GM12878 (cell line): ENCODE measurements around the gene SETBP1. TPM values are rescaled to one million over a fixed set of nuclear protein-coding genes. Genes with fewer than 3 reads are reported as not detected.

Source experiments
- ATAC-seq: fragments of 200-7000 bp; cut with Tn5 transposase; 3 replicates; pipeline ENCODE4 v1.9.1; 2020; ENCODE audit warnings: mild to moderate bottlenecking, moderate library complexity
- BruUV-seq: library from RNA; stranded (reverse); fragments of 400-500 nt; replicated peaks from 2 replicates; lab custom pipeline; 2021; lab: Mats Ljungman, UMichigan
- CTCF ChIA-PET: fragments of 300-600 bp; sonication (Branson Sonifier 250); formaldehyde crosslinking; extraction: SDS; loops from one replicate; lab custom pipeline; 2021; ENCODE audit warnings: inconsistent platforms; lab: Yijun Ruan, JAX
- POLR2A ChIA-PET: fragments of 350-600 bp; formaldehyde crosslinking; extraction: SDS; loops from one replicate; lab custom pipeline; 2021; ENCODE audit warnings: inconsistent platforms; lab: Charles Lee
- RAD21 ChIA-PET: fragments of 300-600 bp; sonication (Branson Sonifier 250); formaldehyde crosslinking; loops from one replicate; lab custom pipeline; 2023; ENCODE audit warnings: antibody characterized with exemption; ENCODE audit not compliant: unreplicated experiment; lab: Charles Lee
- SMC1A ChIA-PET: fragments of 300-600 bp; sonication (Branson Sonifier 250); formaldehyde crosslinking; loops from one replicate; lab custom pipeline; 2023; ENCODE audit not compliant: unreplicated experiment, uncharacterized antibody; lab: Charles Lee
- DNase-seq: peaks from one replicate; pipeline ENCODE4 v3.0.0-alpha.2; 2011; ENCODE audit warnings: low read depth, low spot score
- FAIRE-seq: peaks from 3 replicates; lab custom pipeline; 2011; peaks lifted over from hg19 to GRCh38; lab: Jason Lieb, UNC
- H2AFZ ChIP-seq: 2 replicates; pipeline ENCODE4 v1.6.0; 2011; ENCODE audit warnings: low read depth, low read length, control low read depth; ENCODE audit not compliant: control insufficient read depth
- H3K27ac ChIP-seq: 2 replicates; pipeline ENCODE4 v1.5.1; 2011; ENCODE audit warnings: control low read depth; ENCODE audit not compliant: control insufficient read depth, insufficient read depth
- H3K27me3 ChIP-seq, 2 experiments: replicated peaks in 1 of 2; 2 replicates each; pipeline versions ENCODE4 v1.6.0 to v1.6.1; 2011; ENCODE audit warnings: low read length in 1 of 2; ENCODE audit not compliant: control insufficient read depth in 2 of 2, insufficient read depth in 2 of 2
- H3K36me3 ChIP-seq, 2 experiments: 2 replicates each; pipeline ENCODE4 v1.5.1; 2011; ENCODE audit warnings: low read length in 1 of 2; ENCODE audit not compliant: control insufficient read depth in 2 of 2, insufficient read depth in 2 of 2
- H3K4me1 ChIP-seq: 2 replicates; pipeline ENCODE4 v1.6.1; 2011; ENCODE audit warnings: mild to moderate bottlenecking, low read length, moderate library complexity, mixed read lengths; ENCODE audit not compliant: control insufficient read depth, insufficient read depth
- H3K4me2 ChIP-seq: 2 replicates; pipeline ENCODE4 v1.6.0; 2011; ENCODE audit warnings: control low read depth; ENCODE audit not compliant: control insufficient read depth, insufficient read depth
- H3K4me3 ChIP-seq: fragments of 200-600 bp; sonication (generic); 2 replicates; pipeline ENCODE4 v1.5.1; 2016
- H3K79me2 ChIP-seq: 2 replicates; pipeline ENCODE4 v1.6.0; 2011; ENCODE audit warnings: low read length; ENCODE audit not compliant: control insufficient read depth, insufficient read depth
- H3K9ac ChIP-seq: 2 replicates; pipeline ENCODE4 v1.8.0; 2011; ENCODE audit warnings: low read length, control low read depth, mixed read lengths; ENCODE audit not compliant: control insufficient read depth, insufficient read depth
- H3K9me3 ChIP-seq: replicated peaks from 3 replicates; pipeline ENCODE4 v1.5.1; 2011; ENCODE audit warnings: mild to moderate bottlenecking, low read length; ENCODE audit not compliant: control insufficient read depth, insufficient read depth
- H4K20me1 ChIP-seq: 2 replicates; pipeline ENCODE4 v1.6.0; 2011; ENCODE audit not compliant: control insufficient read depth, insufficient read depth
- ATF7 ChIP-seq: fragments of 450-650 bp; IDR thresholded peaks from 2 replicates; pipeline ENCODE4 v1.6.1; 2016; ENCODE audit warnings: low read depth, mild to moderate bottlenecking
- CBX3 ChIP-seq: fragments of 200-600 bp; sonication (generic); IDR thresholded peaks from 2 replicates; pipeline ENCODE4 v1.6.1; 2016; ENCODE audit warnings: low read depth, borderline replicate concordance
- IKZF1 ChIP-seq: fragments of 450-650 bp; conservative IDR thresholded peaks from 2 replicates; pipeline ENCODE4 v1.6.1; 2017; ENCODE audit warnings: antibody characterized with exemption, mild to moderate bottlenecking
- IRF4 ChIP-seq: IDR thresholded peaks from 2 replicates; pipeline ENCODE4 v1.6.1; 2011; ENCODE audit warnings: low read depth, low read length
- KDM1A ChIP-seq: fragments of 200-600 bp; sonication (generic); IDR thresholded peaks from 2 replicates; pipeline ENCODE4 v1.6.1; 2016; ENCODE audit warnings: borderline replicate concordance
- MEF2A ChIP-seq: IDR thresholded peaks from 2 replicates; pipeline ENCODE4 v1.6.1; 2011; ENCODE audit warnings: low read depth, mild to moderate bottlenecking, low read length, moderate library complexity; ENCODE audit not compliant: insufficient read depth
- NFIC ChIP-seq: IDR thresholded peaks from 2 replicates; pipeline ENCODE4 v1.6.1; 2012; ENCODE audit warnings: low read depth, mild to moderate bottlenecking, inconsistent platforms, low read length, moderate library complexity
- PAX8 ChIP-seq: fragments of 450-650 bp; IDR thresholded peaks from 2 replicates; pipeline ENCODE4 v1.6.1; 2017; ENCODE audit warnings: mild to moderate bottlenecking, moderate library complexity
- PRDM15 ChIP-seq: fragments of 450-650 bp; formaldehyde crosslinking; IDR thresholded peaks from 2 replicates; pipeline ENCODE4 v1.4.0; 2020; ENCODE audit warnings: mild to moderate bottlenecking, moderate library complexity
- TCF7 ChIP-seq: IDR thresholded peaks from 2 replicates; pipeline ENCODE4 v1.6.1; 2014; ENCODE audit warnings: antibody characterized with exemption, borderline replicate concordance
- WGBS: methylation state at CpG from one replicate; pipeline ENCODE4 v1.1.6; 2016; ENCODE audit warnings: low lambda C conversion rate; ENCODE audit not compliant: insufficient replicate concordance, insufficient coverage; ENCODE audit errors: missing lambda C conversion rate; 5-methylcytosine and 5-hydroxymethylcytosine counted together
- in situ Hi-C: fragments of 300-500 bp; cut with MboI; formaldehyde crosslinking; loops from 9 replicates; pipeline ENCODE4 v1.14.3; 2018; ENCODE audit warnings: mixed read lengths
- intact Hi-C: fragments of 100-400 bp; cut with micrococcal nuclease; formaldehyde crosslinking; loops from one replicate; pipeline ENCODE4 v1.14.2; 2022; ENCODE audit not compliant: unreplicated experiment
- polyA plus RNA-seq, 11 experiments: library from polyadenylated mRNA; depleted of rRNA in 4 of 11; unstranded in 6 of 11; stranded (reverse) in 5 of 11; fragments of >200 nt; fragmentation: Nextera tagmentation in 4 of 11; fragmentation: Illumina TruSeq in 1 of 11; extraction: Ambion mirVana in 4 of 11; extraction: Trizol in 1 of 11; gene quantifications; 1 replicate in 1 of 11; 2 replicates in 10 of 11; pipeline versions ENCODE4 v1.2.1 to v1.2.3, GENCODE V29; 2011 to 2016; ENCODE audit warnings: inconsistent platforms in 2 of 11, missing spikeins in 2 of 11, low read depth in 1 of 11
- total RNA-seq, 4 experiments: library from RNA; depleted of rRNA in 3 of 4; stranded (reverse); fragments of >200 nt in 3 of 4; fragmentation: Illumina TruSeq in 1 of 4; extraction: Trizol in 1 of 4; gene quantifications; 2 replicates each; pipeline versions ENCODE4 v1.2.1 to v1.2.3, GENCODE V29; 2013 to 2021
- TF ChIP-seq, protein P1 (sequence below): fragments of 450-650 bp; IDR thresholded peaks from 2 replicates; pipeline ENCODE4 v1.6.1; 2017; ENCODE audit warnings: low read depth, mild to moderate bottlenecking, moderate library complexity
- TF ChIP-seq, protein P2 (sequence below): fragments of 150-350 bp; IDR thresholded peaks from 2 replicates; pipeline ENCODE4 v1.6.1; 2014; ENCODE audit warnings: mild to moderate bottlenecking, low read depth, low read length
- TF ChIP-seq, protein P3 (sequence below): IDR thresholded peaks from 2 replicates; pipeline ENCODE4 v1.6.1; 2012; ENCODE audit warnings: mild to moderate bottlenecking, low read depth, low read length

The SETBP1 gene
- total and polyA plus RNA-seq, 10 of the 15 experiments (the other 5 are each of a cell fraction or from before 2014, with no cell fraction given): 0.99 to 29.7 (median 8.3) TPM

- Histone ChIP-seq H2AFZ (peak overlapping the region; percentile 3; the same call in 1 of the 2 replicates), H3K4me3 (peak overlapping the region; percentile 75), H3K4me1 (peaks cover 20% of the 10 kb centered on the region), H3K4me2 (peak overlapping the region; percentile 94), H3K79me2 (peaks cover 22% of the 10 kb centered on the region), H3K9me3 (no peaks in the 10 kb centered on the region), H3K9ac (peak overlapping the region; percentile 52), H4K20me1 (no peaks in the 10 kb centered on the region), H3K27me3 (0 out of 4 replicates have a peak, but pooled peaks cover 0 to 3% of the 10 kb centered on the region in 2 experiments), H3K36me3 (no peaks in the 10 kb centered on the region; a peak in 1 of 4 replicates), H3K27ac (peak overlapping the region; percentile 68)
- POLR2A ChIA-PET: interaction anchor here (0.6 to 2.3 kb wide), 12 partner anchors 11 to 530 kb away, joined by 3 to 12 read pairs (median 4); no protein-coding TSS in a partner anchor
- intact Hi-C loops (loop anchor here (2.0 to 5.0 kb wide), 3 partner anchors 16 to 289 kb away; no protein-coding TSS in a partner anchor), in situ Hi-C loops (no loop called here)
- DNase-seq: no peak
- no peak for FAIRE-seq
- RAD21 ChIA-PET: interaction anchor here (0.6 to 6.0 kb wide), 33 partner anchors 10 to 530 kb away, joined by 3 to 63 read pairs (median 4); no protein-coding TSS in a partner anchor
- CTCF ChIA-PET: interaction anchor here (0.6 to 3.1 kb wide), 19 partner anchors 11 to 530 kb away, joined by 3 to 21 read pairs (median 4); no protein-coding TSS in a partner anchor
- WGBS: 18% methylated on average over 4 of the region's 4 CpGs
- SMC1A ChIA-PET: interaction anchor here (0.7 to 3.9 kb wide), 28 partner anchors 10 to 530 kb away, joined by 3 to 37 read pairs (median 4); no protein-coding TSS in a partner anchor
- BruUV-seq: no TSS peak
- ATAC-seq: no peak
- TF ChIP-seq PRDM15 (no peak), CBX3 (no peak), TCF7 (no peak), ATF7 (no peak), KDM1A (no peak), IKZF1 (no peak), NFIC (0 out of 2 replicates have a peak, but pooled peaks have one; percentile 35), PAX8 (no peak), IRF4 (no peak), MEF2A (no peak)
- TF ChIP-seq, protein P1, sequence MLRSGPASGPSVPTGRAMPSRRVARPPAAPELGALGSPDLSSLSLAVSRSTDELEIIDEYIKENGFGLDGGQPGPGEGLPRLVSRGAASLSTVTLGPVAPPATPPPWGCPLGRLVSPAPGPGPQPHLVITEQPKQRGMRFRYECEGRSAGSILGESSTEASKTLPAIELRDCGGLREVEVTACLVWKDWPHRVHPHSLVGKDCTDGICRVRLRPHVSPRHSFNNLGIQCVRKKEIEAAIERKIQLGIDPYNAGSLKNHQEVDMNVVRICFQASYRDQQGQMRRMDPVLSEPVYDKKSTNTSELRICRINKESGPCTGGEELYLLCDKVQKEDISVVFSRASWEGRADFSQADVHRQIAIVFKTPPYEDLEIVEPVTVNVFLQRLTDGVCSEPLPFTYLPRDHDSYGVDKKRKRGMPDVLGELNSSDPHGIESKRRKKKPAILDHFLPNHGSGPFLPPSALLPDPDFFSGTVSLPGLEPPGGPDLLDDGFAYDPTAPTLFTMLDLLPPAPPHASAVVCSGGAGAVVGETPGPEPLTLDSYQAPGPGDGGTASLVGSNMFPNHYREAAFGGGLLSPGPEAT: 0 out of 2 replicates have a peak, but pooled peaks have one; percentile 2
- TF ChIP-seq, protein P2, sequence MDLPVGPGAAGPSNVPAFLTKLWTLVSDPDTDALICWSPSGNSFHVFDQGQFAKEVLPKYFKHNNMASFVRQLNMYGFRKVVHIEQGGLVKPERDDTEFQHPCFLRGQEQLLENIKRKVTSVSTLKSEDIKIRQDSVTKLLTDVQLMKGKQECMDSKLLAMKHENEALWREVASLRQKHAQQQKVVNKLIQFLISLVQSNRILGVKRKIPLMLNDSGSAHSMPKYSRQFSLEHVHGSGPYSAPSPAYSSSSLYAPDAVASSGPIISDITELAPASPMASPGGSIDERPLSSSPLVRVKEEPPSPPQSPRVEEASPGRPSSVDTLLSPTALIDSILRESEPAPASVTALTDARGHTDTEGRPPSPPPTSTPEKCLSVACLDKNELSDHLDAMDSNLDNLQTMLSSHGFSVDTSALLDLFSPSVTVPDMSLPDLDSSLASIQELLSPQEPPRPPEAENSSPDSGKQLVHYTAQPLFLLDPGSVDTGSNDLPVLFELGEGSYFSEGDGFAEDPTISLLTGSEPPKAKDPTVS: no peak
- TF ChIP-seq, protein P3, sequence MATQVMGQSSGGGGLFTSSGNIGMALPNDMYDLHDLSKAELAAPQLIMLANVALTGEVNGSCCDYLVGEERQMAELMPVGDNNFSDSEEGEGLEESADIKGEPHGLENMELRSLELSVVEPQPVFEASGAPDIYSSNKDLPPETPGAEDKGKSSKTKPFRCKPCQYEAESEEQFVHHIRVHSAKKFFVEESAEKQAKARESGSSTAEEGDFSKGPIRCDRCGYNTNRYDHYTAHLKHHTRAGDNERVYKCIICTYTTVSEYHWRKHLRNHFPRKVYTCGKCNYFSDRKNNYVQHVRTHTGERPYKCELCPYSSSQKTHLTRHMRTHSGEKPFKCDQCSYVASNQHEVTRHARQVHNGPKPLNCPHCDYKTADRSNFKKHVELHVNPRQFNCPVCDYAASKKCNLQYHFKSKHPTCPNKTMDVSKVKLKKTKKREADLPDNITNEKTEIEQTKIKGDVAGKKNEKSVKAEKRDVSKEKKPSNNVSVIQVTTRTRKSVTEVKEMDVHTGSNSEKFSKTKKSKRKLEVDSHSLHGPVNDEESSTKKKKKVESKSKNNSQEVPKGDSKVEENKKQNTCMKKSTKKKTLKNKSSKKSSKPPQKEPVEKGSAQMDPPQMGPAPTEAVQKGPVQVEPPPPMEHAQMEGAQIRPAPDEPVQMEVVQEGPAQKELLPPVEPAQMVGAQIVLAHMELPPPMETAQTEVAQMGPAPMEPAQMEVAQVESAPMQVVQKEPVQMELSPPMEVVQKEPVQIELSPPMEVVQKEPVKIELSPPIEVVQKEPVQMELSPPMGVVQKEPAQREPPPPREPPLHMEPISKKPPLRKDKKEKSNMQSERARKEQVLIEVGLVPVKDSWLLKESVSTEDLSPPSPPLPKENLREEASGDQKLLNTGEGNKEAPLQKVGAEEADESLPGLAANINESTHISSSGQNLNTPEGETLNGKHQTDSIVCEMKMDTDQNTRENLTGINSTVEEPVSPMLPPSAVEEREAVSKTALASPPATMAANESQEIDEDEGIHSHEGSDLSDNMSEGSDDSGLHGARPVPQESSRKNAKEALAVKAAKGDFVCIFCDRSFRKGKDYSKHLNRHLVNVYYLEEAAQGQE: no peak
These were observed 2.2 kb downstream of the SETBP1 start for GRCh38 chr18:44682871-44683221.
